HG03565 (cell line): ENCODE measurements around the gene SYN1.

Source experiments
- ATAC-seq: cut with Tn5 transposase; IDR thresholded peaks from one replicate; pipeline ENCODE4 v1.9.1; 2021; ENCODE audit warnings: mild to moderate bottlenecking, moderate library complexity; ENCODE audit not compliant: unreplicated experiment

The SYN1 gene

DNA sequence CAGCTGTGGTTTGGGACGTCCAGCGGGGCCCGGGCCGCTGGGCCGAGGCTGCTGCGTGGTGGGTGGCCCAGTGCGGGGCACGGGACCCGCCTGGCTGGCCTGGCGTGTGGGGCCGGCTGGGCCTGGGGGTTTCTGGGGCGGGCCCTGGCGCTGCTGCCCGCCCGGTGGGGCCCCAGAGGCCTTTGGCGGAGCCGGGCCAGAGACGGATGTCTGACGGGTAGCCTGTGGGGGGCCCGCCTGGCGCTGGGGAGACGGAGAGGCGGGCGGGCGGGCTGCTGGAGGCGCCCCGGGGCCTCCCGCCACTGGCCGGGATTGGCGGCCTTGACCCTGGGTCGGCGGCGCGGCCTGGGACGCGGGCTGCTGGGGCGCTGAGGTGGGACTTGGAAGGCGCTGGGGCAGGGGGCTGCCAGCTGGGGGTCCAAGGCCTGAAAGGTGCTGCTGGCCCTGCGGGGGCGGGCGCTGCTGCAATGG, 45.5 kb downstream of the SYN1 start:
- no peak for ATAC-seq

DNA sequence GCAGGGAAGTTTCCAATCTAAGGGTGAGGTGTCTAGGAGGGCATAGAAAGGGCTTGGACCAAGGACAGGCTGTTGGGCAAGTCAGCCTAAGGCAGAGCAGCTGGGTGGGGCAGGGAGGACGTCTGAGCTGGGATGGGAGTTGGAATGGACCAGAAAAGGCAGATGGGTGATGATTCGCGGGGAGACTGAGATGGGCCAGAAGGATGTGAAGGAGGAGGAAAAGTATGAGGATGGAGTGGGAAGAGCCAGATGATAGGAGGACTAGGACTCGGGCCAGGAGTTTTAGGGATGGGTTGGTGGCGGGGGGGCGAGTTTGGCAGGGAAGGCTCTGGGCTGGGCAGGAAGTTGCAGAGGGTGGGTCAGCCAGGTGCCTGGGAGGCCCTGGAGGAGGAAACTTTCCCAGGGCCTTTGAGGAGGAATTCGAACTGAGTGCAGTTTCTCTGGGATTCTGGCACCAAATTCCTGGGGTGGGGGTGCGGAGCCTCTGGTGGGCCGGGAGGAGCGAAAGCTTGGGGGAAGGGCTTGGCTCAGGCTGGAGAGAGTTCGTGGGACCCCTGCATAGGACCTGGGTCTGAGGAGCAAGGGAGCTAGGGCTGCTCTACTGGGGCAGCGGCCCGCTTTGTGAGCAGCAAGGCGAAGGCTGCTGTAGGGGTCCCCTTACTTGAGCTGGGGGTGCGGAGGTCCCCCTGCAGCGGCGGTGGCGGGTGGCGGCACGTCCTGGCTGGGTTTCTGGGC, 46.1 kb downstream of the SYN1 start:
- no peak for ATAC-seq

DNA sequence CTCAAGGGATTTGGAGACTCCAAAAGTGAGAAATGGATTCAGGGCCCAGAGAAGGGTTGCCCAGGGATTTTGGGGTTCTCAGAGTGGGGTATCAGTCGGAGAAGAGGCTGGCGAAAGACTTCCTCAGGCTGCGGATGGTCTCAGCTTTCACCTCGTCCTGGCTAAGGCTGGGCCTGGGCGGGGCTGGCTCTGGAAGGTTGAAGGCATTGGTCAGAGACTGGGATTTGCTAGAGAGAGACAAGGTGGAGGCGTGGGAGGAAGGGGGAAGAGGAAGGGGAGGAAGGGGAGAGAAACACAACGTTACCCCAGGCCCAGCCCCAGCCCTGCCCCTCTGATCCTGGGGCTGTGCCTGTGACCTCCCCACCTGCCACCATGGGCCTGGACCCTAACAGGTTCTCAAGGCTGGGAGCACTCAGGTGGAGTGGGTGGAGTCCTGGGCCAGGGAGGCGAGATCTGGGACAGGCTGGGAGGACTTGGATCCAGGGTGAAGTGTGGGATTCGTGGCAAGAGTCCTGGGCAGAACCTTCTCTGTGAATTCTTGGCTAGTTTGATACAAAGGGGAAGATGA, 46.8 kb downstream of the SYN1 start:
- ATAC-seq, result no peak

DNA sequence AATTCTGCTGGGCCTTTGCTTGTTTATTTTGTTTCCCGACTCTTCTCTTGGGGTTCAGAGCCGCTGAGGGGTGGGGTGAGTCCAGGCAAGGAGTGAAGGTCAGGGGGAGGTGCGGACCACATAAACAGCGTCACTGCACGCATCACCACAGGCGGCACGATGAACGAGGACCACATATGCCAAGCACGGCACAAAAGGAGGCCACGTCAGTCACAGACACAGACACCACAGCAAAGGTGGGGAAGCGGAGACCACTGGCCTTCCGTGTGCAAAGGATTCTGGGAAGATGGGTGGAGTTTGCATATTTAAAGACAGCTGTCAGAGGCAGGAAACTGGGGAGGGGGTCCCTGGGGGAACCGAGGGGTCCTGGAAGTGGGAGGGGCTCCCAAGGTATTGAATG, 47.8 kb downstream of the SYN1 start:
- no peak for ATAC-seq

DNA sequence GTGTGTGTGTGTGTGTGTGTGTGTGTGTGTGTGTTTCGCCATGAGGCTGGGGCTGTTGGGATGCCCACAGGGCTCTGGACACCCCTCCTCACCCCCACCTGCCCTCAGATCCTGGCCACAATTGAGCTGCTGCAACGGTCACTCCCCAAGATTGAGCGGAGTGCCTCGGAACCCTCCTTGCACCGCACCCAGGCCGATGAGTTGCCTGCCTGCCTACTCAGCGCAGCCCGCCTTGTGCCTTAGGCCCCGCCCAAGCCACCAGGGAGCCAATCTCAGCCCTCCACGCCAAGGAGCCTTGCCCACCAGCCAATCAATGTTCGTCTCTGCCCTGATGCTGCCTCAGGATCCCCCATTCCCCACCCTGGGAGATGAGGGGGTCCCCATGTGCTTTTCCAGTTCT, 48.4 kb downstream of the SYN1 start:
- no peak for ATAC-seq

DNA sequence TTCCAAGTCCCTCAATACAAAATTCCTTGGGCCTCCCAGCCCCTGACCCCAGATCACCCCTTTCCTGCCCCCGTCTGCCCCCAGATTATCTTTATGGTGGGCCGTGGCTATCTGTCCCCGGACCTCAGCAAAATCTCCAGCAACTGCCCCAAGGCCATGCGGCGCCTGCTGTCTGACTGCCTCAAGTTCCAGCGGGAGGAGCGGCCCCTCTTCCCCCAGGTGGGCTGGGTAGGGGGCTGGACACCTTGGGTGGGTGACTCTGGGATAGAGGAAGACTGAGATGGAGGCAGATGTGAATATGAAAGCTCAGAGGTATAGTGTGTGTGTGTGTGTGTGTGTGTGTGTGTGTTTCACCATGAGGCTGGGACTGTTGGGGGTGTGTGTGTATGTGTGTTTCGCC, 48.9 kb downstream of the SYN1 start:
- no peak for ATAC-seq

DNA sequence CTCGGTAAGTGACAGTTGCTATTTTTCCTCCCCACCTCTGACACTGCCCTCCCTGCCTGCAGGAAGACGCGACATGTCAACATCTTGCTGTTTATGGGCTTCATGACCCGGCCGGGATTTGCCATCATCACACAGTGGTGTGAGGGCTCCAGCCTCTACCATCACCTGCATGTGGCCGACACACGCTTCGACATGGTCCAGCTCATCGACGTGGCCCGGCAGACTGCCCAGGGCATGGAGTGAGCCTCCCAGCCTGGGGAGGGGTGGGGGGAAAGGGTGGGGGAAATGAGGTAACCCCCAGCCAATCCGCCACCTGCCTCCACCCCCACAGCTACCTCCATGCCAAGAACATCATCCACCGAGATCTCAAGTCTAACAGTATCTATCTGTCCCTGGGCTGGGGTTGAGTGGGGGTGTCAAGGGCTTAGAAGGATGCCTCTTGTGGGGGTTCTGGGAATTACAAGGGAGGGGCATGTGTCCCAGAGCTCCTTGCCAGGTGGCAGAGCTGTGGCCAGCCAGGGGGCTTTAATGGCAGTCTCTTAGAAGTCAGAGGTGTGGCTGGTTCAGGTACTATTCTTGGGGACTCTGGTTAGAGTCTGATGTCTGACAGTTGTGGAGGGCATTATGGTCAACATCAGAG, 50.9 kb downstream of the SYN1 start:
- no peak for ATAC-seq

DNA sequence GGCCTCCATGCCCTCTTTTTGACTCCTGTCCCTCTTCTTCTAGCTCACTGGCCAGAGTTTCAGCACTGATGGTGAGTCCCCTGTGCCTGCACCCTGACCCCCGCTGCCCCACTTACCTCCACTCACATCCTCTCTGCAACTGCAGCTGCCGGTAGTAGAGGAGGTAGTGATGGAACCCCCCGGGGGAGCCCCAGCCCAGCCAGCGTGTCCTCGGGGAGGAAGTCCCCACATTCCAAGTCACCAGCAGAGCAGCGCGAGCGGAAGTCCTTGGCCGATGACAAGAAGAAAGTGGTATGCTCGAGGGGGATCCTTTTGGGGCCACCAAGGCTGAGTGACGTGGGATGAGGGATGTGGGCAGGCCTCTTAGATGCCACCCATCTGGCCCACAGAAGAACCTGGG, 52.8 kb downstream of the SYN1 start:
- no peak for ATAC-seq

DNA sequence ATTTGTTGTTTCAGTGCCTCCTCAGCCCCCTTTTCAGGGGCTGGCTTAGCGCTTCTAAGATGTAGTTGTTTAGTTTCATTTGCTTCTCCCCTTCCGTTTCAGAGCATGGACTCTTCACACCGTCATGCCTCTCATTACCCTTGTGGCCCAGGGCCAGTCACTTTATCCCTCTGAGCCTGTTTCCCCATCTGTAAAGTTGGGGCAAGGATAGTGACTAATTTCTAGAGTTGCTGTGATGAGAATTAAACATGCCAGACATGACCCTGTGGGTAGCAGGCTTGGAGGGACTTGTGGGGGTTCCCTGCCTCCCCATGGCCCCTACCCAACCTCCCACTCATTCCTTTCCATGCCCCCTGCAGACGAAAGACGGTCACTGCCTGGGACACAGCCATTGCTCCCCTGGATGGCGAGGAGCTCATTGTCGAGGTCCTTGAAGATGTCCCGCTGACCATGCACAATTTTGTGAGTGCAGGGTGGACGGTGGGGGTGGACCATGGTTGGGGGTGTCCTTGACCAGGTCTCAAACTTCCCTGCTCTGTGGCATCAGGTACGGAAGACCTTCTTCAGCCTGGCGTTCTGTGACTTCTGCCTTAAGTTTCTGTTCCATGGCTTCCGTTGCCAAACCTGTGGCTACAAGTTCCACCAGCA, 55.1 kb downstream of the SYN1 start:
- no peak for ATAC-seq

DNA sequence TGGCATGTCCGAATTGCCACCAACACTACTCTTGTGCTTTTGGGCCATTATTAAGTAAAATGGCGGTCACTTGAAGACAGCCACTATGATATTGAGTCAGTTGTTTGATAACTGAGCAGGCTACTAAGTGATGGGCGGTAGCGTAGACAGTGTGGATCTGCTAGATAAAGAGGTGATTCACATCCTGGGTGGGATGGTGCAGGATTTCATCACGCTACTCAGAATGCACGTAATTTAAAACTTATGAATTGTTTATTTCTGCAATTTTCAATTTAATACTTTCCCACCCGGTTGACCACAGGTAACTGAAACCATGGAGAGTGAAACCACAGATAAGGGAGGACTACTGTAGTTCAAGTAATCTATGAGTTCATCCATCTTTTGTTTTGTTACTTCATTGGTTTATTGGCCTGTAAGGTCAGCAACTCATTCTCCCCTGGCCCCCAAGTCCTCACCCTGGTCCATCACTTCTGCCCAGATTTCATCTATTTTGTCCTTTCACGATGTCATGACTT, 55.8 kb downstream of the SYN1 start:
- no peak for ATAC-seq

DNA sequence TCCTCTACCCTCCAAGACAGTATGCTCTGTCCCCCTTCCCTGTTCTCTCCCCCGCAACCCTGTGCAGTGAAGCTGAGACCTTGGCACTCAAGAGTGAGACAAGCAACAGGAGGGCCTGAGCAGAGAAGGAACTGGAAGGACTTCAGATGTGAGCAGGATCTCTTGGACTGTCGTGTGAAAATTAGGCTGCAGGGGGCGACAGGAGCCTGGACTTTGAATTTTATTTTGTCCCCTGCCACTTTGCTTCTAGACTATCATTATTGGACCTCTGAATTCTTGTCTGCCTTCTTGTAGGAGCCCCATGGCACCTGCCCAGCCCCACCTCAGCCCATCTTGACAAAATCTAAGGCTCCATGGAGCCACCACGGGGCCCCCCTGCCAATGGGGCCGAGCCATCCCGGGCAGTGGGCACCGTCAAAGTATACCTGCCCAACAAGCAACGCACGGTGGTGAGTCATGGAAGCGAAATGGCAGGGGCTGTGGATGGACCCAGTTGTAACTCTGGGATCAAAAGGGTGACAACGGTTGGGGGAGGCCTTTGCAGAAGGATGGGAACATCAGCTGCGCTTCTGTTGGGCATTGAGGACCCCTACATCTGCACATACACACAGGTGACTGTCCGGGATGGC, 56.9 kb downstream of the SYN1 start:
- no peak for ATAC-seq

DNA sequence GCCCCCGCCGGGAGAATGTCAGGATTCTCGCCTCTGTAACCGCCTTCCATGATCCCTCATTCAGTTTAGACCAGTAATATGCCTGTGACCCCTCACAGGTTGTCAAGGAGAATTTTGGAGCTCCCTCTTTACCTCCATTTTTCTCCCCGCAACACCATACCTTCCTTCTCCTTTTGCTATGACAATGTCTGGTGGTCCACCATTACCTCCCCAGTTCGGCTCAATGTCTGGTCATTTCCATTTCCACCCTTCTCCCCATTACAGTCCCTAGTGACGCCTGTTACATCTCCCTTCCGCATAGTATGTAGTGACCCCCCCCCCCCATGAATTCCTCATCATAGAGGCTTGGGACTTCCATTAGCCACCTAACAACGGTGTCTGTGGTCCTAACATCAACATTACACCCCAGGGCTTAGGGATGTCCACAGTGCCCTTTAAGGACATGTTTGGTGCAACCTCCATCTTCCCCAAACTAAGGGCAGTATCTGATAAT, 58.0 kb downstream of the SYN1 start:
- ATAC-seq, result no peak

DNA sequence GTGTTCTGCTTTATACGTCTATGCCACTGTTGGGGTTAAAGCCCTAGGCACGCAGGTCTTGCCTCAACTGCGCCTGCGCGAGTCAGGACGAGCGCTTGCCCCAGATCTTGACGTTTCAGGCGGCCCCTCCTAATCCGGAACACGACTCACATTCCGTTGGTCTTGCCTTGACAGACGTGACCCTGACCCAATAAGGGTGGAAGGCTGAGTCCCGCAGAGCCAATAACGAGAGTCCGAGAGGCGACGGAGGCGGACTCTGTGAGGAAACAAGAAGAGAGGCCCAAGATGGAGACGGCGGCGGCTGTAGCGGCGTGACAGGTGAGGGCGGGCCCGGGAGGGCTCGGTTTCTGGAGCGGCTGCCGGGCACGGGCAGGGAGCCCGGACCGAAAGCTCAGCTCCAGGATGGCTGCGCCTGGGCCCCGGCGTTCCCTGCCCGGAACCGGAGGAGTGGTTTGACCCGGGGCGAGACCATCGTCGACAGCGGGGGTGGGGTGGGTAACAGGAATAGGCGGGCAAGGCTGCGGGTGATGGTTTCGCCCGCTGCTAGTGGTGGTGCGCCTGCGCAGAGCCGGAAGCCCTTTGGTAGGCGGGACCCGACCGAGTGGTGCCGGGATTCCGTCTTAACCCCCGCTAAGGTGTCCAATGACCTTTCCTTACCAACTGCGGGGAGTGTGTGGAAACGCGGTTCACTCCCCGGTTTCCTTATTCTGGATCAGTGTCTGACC, 58.6 kb downstream of the SYN1 start, which contains the start of gene ARAF:
ARAF (plus strand) TSS at position 272 of the 725 bp plus-strand sequence. CDS start 1,763 bp downstream, outside the sequence.
- peak; percentile 79 for ATAC-seq

DNA sequence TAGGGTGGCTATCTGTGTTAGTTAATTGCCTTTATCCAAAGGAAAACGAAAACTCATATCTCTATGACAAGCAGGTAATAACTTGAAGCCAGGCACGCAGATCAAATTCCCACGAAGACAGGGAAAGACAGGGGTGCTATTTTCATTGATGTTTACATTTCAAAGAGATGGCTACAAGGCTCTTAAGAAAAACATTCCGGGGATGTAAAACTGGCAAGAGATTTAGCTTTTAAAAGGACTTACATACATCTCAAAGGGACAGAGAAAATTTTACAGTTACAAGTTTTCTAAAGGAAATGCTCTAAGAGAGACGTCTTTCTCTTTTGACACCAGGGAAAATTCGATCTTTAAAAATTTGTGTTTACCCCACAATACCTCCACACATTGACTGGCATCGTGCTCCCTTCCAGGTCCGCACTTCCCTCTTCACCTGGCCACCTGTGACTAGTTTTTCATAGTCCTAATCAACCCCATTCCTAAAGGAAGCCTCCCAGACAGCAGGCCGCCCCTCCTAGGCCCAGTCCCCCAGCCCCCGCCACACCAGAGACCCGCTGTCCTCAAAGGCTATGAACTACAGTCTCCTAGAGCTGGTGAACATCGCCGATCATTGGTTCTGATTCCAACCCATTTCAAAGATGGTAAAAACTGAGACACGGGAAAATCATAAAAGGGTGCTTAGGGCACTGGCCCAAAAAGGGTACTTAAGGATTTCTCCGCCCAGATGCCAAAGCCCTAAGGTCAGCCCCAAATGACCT, 59.3 kb downstream of the SYN1 start:
- no peak for ATAC-seq

DNA sequence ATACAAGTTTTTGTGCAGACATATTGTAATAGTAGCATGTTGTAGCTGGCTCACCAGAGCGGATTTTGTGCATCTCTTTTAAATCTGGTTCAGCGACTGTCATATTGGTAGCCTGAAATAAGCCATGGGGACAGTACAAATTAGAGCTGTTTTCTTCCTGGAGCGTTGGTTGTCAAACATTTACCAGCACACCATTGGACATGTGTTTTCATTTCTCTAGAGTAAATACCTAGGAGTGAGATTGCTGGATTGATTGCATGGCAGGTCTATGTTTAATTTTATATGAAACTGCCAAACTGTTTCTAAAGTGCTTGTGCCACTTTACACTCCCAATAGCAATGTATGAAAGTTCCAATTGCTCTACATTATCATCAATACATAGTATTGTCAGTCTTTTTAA, 61.2 kb downstream of the SYN1 start:
- no peak for ATAC-seq

DNA sequence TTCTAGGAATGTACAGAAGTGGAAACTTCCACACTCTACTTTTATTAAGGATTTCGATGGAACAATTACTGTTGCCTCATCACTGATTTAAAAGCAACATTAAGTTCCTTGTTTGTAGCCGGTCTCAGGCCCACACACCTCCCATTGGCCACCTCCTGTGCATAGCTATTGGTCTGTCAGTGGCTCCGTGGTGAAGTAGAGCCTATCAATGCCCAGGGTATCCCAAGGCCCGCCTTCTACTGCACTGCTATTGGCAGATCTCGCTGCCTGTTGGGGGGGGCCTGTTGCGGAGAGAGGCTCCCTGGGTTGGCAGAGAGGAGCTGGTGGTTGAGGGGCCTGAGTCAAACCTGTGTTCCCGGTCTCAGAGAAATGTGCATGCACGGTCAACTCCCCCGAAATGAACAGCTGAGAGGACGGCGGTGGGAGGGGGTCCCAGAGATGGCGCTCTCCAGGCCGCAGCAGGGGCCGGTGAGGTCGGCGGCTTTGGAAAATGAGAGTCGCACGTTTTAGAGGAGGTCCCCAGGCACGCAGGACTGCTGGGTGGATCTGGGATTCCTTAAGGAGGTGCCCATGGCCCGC, 63.5 kb downstream of the SYN1 start:
- peak; percentile 85 for ATAC-seq

DNA sequence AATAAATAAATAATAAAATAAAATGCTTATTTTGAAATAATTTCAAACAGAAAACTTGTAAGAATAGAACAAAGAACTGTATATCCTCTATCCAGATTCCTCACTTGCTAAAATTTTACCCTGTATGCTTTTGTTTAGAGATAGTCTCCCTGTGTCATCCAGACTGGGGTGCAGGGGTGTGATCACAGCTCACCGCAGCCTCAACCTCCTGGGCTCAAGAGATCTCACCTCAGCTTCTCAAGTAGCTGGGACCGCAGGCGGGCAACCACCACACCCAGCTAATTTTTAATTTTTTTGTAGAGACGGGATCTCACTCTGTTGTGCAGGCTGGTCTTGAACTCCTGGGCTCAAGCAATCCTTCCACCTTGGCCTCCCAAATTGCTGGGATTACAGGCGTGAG, 76.2 kb downstream of the SYN1 start:
- no peak for ATAC-seq

DNA sequence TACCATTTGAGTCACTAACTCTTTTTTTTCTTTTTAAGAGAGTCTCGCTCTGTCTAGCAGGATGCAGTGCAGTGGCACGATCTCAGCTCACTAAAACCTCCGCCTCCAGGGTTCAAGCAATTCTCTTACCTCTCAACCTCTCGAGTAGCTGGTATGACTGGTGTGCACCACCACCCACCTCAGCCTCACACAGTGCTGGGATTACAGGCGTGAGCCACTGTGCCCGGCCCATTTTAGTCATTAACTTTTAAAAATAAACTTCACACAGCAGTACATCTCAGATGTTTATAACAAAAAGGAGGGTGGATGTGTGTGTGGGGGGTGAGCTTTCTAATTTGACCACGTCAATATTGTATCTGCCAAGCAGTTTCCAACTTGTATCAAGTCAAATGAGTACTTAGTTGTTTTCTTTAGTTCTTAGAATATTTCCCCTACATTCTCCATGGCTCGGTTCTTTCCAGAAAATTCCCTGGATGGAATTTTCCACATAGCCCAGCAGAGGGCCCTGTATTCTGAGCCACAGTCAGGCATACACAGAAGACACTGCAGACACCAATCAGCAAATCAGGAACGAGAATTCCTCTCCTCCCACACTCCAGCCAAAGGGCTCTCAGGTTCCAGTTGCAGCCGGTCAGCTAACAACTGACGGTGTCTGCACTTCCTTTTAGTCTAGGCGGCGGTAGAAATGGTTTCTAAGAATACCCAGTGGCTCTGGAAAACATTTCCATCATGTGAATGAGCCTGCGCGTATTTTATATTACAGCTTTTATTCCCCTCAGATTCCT, 78.7 kb downstream of the SYN1 start:
- ATAC-seq, result no peak
